Activated CD8-positive, alpha-beta memory T cell treated with anti-CD3 and anti-CD28 coated beads, Interleukin-2, amount 10 ng/mL, durations not matched to agents 7 days and 5 days (primary cell): ENCODE data around the gene PLEKHN1. TPM values are rescaled to one million over a fixed set of nuclear protein-coding genes. Genes with fewer than 3 reads are reported as not detected.
A peak's percentile ranks its signal among the peaks of the same experiment; 100 is the strongest.

Experiments
- ATAC-seq: fragments of 150-1000 bp; cut with Tn5 transposase; one replicate; pipeline ENCODE4 v1.10.0; 2021; ENCODE audit warnings: moderate library complexity
- CTCF ChIA-PET: fragments of 350-600 bp; sonication (Branson Sonifier 250); formaldehyde crosslinking; loops from one replicate; lab custom pipeline; 2021; ENCODE audit warnings: antibody characterized with exemption; lab: Charles Lee
- DNase-seq: peaks from one replicate; pipeline ENCODE4 v3.0.0-alpha.2; 2020
- H3K27ac Mint-ChIP-seq: one replicate; pipeline ENCODE4 v1.8.0; 2021; ENCODE audit warnings: mild to moderate bottlenecking, mixed read lengths
- H3K27me3 Mint-ChIP-seq: one replicate; pipeline ENCODE4 v1.8.0; 2021; ENCODE audit warnings: mixed read lengths
- H3K36me3 Mint-ChIP-seq: one replicate; pipeline ENCODE4 v1.8.0; 2021; ENCODE audit warnings: mild to moderate bottlenecking, mixed read lengths
- H3K4me1 Mint-ChIP-seq: one replicate; pipeline ENCODE4 v1.8.0; 2021; ENCODE audit warnings: mixed read lengths
- H3K4me3 Mint-ChIP-seq: one replicate; pipeline ENCODE4 v1.8.0; 2021; ENCODE audit warnings: mild to moderate bottlenecking, moderate library complexity, mixed read lengths
- H3K9me3 Mint-ChIP-seq: one replicate; pipeline ENCODE4 v1.8.0; 2022; ENCODE audit warnings: low read depth, mixed read lengths
- total RNA-seq, 2 experiments: library from RNA; stranded (reverse); gene quantifications; one replicate each; pipeline ENCODE4 v1.2.3, GENCODE V29; 2021

PLEKHN1 gene
- total RNA-seq, 2 experiments from 2014 or later = 3.3 to 3.9 TPM

DNA sequence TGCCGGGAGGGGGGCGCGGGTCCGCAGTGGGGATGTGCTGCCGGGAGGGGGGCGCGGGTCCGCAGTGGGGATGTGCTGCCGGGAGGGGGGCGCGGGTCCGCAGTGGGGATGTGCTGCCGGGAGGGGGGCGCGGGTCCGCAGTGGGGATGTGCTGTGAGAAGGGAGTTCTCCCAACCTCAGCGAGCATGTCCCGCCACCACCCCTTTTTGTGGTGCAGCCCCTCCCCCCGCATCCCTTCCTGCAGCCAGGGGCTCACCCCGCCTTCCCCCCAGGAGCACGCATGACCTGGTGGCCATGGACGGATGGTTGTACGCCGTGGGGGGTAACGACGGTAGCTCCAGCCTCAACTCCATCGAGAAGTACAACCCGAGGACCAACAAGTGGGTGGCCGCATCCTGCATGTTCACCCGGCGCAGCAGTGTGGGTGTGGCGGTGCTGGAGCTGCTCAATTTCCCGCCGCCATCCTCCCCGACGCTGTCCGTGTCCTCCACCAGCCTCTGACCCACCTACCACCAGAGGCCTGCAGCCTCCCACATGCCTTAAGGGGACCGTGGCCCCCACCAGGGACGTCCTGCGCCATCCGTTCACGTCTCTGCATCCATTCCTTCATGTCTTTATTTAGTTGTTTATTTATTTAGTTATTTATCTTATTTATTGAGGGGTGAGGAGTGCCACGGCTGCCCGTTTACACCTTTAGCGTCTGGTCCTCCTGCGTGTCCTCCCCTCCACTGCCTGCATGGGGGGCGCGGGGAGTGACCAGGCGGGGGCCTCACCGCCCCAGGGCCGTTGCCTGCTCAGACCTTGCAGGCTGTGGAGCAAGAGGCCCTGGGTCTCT, 1.4 kb upstream of the PLEKHN1 start:
- ATAC-seq = no peak

DNA sequence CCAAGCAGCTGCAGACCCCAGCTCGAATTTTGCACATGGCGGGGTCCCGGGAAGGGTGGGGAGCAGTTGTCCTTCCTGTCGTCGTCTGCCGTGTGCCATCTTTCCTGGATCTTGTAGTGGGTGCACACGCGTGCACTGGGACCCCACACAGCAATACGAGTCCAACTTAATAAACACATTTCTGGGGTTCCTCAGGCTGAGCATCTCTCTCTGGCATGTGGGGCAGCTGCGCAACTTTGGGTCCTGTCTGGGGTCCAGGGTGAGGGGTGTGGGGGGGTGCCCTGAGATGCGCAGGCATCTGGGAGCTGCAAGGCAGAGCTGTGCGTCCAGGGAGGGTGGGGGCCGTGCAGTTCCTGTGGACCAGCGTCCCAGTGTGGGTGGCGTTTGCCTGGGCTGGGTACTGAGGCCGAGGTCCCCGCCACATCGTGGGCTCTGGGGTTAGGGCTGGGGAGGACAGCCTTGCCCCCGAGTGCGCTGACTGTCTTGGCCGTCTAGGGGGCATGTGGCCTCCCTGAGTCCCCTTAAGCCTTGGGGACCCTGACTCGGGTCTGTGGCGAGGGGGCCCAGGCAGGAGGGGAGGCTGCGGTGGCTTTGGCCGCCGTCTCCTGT, 652 bp upstream of the PLEKHN1 start:
- Mint-ChIP-seq H3K27ac (peak overlapping the region; percentile 28), H3K4me3 (peak overlapping the region; percentile 50), H3K27me3 (peaks cover 6% of the 10 kb centered on the region), H3K4me1 (peaks cover 20% of the 10 kb centered on the region), H3K36me3 (peaks cover 1% of the 10 kb centered on the region), H3K9me3 (no peaks in the 10 kb centered on the region)
- DNase-seq = no peak
- no peak for ATAC-seq
- CTCF ChIA-PET = no interaction called here

More for the DNA sequence above, 1.4 kb upstream of the PLEKHN1 start:
- H3K27me3 Mint-ChIP-seq = peaks cover 6% of the 10 kb centered on the region
- peaks cover 20% of the 10 kb centered on the region for H3K4me1 Mint-ChIP-seq
- H3K36me3 Mint-ChIP-seq = peaks cover 1% of the 10 kb centered on the region
- H3K27ac Mint-ChIP-seq = no peak overlapping the region
- no peak for DNase-seq
- CTCF ChIA-PET = interaction anchor here (1.6 kb wide), 1 partner anchor 60 kb away, joined by 3 read pairs; no protein-coding TSS in a partner anchor
- H3K9me3 Mint-ChIP-seq = no peaks in the 10 kb centered on the region
- H3K4me3 Mint-ChIP-seq = no peak overlapping the region

DNA sequence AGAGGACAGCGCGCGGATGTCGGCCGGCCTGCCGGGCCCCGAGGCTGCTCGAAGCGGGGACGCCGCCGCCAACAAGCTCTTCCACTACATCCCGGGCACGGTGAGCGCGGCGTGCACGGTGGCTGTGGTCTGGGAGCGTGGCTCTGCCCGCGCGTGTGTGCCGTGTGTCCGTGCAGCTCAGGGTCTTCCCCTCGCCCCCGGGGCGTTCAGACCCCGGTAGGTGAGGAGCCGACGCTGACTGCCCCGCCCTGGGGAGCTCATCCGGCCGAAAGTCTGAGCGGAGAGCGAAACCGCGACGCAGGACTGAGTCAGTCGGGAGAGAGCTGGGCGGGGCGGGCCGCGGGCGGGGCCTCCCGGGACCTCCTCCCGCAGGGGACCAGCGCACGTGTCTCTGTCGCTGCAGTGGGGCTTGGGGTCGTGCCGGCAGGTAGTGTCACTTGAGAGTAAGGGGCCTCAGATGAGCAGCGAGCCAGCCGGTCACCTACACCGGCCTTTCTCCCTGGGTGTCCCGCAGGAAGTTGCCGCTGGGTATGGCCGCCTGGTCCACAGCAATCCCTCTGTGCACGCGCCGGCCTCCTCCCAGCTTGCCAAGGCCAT, 520 bp downstream of the PLEKHN1 start:
- Mint-ChIP-seq H3K4me1 (peaks cover 14% of the 10 kb centered on the region), H3K27ac (peak overlapping the region; percentile 85), H3K9me3 (no peaks in the 10 kb centered on the region), H3K36me3 (peaks cover 1% of the 10 kb centered on the region), H3K27me3 (peaks cover 6% of the 10 kb centered on the region), H3K4me3 (peak overlapping the region; percentile 79)
- ATAC-seq = peak; percentile 91
- CTCF ChIA-PET = interaction anchor here (0.6 to 1.3 kb wide), 9 partner anchors 9 to 408 kb away, joined by 3 to 17 read pairs (median 3); partner anchors contain the start of gene AURKAIP1
- peak; percentile 92 for DNase-seq

DNA sequence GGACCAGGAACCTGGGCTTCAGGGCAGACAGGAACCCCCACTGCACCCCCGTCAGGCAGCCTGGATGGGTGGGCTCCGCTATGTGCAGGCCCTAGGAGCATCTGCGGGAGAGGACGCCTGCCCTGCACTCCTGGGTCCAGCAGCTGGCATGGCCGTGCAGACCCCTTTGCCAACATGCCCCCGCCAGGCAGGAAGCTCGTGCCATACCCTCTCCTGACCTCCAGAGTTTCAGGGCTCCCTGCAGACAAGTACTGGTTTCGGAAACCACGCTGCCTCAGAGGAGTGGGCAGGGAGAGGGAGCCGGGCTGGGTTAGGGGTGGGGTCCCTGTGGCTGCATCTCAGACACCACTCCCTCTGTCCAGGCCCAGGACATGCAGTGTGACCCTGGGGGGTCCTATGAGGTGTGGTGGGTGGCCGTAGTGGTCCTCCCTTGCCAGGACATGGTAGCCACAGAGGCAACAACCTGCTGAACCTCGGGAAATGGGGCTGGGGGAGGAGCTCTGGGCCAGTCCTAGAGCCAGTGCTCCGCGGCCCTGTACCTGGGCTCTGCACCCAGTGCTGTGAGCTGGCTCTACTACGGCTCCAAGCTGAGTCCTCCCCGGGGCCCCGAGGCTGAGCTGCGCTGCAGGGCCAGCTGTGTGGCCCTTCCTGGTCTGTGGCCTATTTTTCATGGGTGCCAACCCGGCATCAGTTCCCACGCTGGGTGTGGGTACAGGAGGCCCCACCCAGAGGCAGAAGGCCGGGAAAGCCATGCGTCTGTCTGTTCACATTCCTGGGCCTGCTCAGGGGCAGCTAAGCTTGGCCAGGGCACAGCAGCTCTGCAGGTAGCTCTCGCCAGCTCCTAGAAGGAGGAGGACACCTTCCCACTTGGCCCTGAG, 1.4 kb downstream of the PLEKHN1 start:
- CTCF ChIA-PET = interaction anchor here (0.8 to 1.3 kb wide), 3 partner anchors 14 to 96 kb away, joined by 3 to 17 read pairs (median 3); partner anchors contain the start of gene PERM1
- Mint-ChIP-seq H3K4me1 (peaks cover 14% of the 10 kb centered on the region), H3K27me3 (peaks cover 6% of the 10 kb centered on the region), H3K9me3 (no peaks in the 10 kb centered on the region), H3K4me3 (no peak overlapping the region), H3K27ac (no peak overlapping the region), H3K36me3 (peaks cover 1% of the 10 kb centered on the region)
- no peak for ATAC-seq
- DNase-seq = no peak

DNA sequence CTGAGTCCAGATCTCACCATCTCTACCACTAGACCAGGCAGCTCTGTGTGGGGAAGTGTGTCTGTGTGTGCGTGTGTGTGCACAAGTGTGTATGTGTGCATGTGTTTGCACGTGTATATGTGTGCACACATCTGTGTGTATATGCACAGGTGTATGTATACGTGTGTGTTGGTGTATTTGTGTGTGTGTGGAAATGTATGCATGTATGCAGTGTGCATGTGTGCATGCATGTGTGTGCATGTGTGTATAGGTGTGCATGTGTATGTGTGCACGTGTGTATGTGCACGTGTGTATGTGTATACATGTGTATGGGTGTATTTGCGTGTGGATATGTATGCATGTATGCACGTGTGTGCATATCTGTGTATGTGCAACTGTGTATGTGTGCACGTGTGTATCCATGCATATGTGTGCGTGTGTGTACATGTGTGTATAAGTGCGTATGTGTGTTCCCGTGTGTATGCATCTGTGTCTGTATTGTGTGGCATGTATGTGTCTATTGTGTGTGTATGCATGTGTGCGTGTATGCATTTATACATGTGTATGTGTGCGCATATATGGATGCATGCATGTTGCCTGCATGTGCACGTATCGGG, 3.1 kb downstream of the PLEKHN1 start:
- DNase-seq = no peak
- no peak for ATAC-seq
- Mint-ChIP-seq H3K36me3 (peaks cover 1% of the 10 kb centered on the region), H3K27ac (no peak overlapping the region), H3K27me3 (peaks cover 6% of the 10 kb centered on the region), H3K4me1 (peaks cover 14% of the 10 kb centered on the region), H3K9me3 (no peaks in the 10 kb centered on the region), H3K4me3 (no peak overlapping the region)
- CTCF ChIA-PET = interaction anchor here (0.7 kb wide), 1 partner anchor 65 kb away, joined by 3 read pairs; no protein-coding TSS in a partner anchor

DNA sequence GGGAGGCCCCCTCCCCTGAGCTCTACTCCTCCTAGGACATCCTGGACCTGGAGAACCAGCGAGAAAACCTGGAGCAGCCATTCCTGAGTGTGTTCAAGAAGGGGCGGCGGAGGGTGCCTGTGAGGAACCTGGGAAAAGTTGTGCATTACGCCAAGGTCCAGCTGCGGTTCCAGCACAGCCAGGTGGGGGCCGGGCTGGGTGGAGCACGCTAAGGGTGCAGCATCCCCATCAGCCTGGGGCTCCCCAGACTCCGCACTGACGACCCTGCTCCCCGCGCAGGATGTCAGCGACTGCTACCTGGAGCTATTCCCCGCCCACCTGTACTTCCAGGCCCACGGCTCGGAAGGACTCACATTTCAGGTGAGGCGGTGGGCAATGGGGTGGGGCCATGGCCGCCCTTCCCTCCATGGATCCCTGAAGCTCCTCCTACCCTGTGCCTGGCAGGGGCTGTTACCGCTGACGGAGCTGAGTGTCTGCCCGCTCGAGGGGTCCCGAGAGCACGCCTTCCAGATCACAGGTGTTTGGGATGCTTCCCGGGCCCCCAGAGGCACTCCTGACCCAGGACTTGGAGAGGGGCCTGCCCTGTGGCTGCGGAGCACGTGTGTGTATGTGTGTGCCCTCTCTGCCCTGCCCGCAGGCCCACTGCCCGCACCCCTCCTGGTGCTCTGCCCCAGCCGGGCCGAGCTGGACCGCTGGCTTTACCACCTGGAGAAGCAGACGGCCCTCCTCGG, 4.1 kb downstream of the PLEKHN1 start:
- Mint-ChIP-seq H3K27ac (no peak overlapping the region), H3K9me3 (no peaks in the 10 kb centered on the region), H3K4me1 (peaks cover 14% of the 10 kb centered on the region), H3K27me3 (peaks cover 6% of the 10 kb centered on the region), H3K4me3 (no peak overlapping the region), H3K36me3 (no peaks in the 10 kb centered on the region)
- ATAC-seq (no peak), DNase-seq (no peak)
- CTCF ChIA-PET = interaction anchor here (0.9 to 1.3 kb wide), 4 partner anchors 11 to 94 kb away, joined by 3 to 4 read pairs (median 3); no protein-coding TSS in a partner anchor

DNA sequence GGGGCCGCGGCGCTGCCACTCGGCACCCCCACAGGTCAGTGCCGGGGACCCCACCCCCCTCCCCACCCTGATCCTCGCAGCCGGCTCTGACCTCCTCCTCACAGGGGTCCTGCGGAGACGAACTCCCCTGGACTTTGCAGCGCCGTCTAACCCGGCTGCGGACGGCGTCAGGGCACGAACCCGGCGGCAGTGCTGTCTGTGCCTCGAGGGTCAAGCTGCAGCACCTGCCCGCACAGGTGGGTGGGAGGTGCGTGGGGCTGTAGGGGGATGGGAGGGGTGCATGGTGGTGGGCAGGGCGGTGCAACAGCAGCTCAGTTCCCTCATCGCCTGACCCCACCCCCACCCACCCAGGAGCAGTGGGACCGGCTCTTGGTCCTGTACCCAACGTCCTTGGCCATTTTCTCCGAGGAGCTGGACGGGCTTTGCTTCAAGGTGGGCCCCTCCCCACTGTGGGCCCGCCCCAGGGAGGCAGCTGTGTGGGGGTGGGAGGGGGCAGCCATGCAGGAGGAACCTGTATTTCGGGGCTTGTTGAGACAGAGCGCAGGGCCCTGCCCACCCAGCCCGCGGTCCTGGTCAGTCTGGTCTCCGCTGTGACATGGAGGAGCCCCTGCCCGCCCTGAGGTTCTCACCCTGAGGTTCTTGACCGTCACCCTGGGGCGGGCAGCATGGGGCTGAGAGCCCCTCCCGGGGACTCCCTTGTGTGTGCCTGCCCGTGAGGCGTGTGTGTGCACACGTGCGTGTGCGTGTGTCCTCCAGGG, 4.9 kb downstream of the PLEKHN1 start:
- Mint-ChIP-seq H3K9me3 (no peaks in the 10 kb centered on the region), H3K27ac (no peak overlapping the region), H3K36me3 (no peaks in the 10 kb centered on the region), H3K4me3 (no peak overlapping the region), H3K27me3 (peaks cover 10% of the 10 kb centered on the region), H3K4me1 (peaks cover 9% of the 10 kb centered on the region)
- CTCF ChIA-PET = interaction anchor here (0.9 to 1.3 kb wide), 4 partner anchors 10 to 93 kb away, joined by 3 to 4 read pairs (median 3); no protein-coding TSS in a partner anchor
- DNase-seq (no peak), ATAC-seq (no peak)

DNA sequence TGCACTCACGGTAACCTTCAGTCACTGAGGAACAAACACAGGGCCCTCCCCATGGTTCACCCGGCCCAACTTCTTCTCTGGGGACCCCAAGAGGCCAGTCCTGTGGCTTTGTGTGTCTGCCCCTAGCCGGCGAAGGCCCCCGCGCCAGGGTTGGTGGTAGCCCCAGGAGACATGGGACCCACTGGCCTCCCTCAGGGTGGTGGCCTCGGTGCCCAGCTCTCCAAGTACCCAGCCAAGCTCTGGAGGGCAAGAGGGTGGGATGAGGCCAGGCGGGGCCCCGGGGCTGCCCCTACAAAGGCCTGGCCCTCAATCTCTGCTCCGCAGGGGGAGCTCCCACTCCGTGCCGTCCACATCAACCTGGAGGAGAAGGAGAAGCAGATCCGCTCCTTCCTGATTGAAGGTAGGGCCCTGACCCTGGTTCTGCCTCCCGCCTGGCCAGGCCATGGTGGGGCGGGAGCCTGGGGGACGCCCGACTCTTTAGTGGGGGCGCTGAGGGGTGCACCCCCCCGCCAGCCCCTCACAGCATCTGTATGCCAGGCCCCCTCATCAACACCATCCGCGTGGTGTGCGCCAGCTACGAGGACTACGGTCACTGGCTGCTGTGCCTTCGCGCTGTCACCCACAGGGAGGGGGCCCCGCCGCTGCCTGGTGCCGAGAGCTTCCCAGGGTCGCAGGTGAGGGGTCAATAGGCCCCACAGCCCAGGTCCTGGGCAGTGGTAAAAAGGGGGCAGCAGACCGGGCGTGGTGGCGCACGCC, 5.6 kb downstream of the PLEKHN1 start:
- peaks cover 10% of the 10 kb centered on the region for H3K27me3 Mint-ChIP-seq
- no peak for ATAC-seq
- H3K4me3 Mint-ChIP-seq = no peak overlapping the region
- H3K27ac Mint-ChIP-seq = no peak overlapping the region
- no peak for DNase-seq
- H3K36me3 Mint-ChIP-seq = no peaks in the 10 kb centered on the region
- peaks cover 7% of the 10 kb centered on the region for H3K4me1 Mint-ChIP-seq
- CTCF ChIA-PET = interaction anchor here (1.3 to 2.4 kb wide), 2 partner anchors 9 to 12 kb away, joined by 3 to 9 read pairs; no protein-coding TSS in a partner anchor
- no peaks in the 10 kb centered on the region for H3K9me3 Mint-ChIP-seq

DNA sequence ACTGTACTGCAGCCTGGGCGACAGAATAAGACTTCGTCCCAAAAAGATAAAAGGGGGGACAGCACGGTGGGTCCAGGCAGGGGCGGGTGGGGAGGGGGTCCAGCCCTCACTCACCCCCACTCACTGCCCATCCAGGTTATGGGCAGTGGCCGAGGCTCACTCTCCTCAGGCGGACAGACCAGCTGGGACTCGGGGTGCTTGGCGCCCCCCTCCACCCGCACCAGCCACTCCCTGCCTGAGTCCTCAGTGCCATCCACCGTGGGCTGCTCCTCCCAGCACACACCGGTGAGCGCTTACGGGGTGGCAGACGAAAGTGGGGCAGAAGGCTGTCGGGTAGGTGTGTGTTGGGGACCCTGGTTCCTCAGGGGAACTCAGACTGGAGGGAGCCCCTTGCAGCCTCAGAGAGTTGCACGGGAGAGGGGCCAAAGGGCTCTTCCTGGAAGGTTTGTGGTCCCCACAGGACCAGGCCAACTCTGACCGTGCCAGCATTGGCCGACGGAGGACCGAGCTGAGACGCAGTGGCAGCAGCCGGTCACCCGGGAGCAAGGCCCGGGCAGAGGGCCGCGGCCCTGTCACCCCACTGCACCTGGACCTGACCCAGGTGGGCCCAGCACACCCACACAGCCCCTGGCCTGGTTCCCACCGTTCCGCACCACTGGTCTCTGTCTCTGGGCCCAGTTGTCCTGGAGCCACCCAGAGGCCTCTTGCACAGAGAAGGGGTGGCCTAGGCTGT, 6.6 kb downstream of the PLEKHN1 start:
- no peak for ATAC-seq

More for the DNA sequence above, 6.6 kb downstream of the PLEKHN1 start:
- H3K36me3 Mint-ChIP-seq = no peaks in the 10 kb centered on the region
- H3K27ac Mint-ChIP-seq = no peak overlapping the region
- no peak overlapping the region for H3K4me3 Mint-ChIP-seq
- peaks cover 2% of the 10 kb centered on the region for H3K4me1 Mint-ChIP-seq
- CTCF ChIA-PET = interaction anchor here (2.4 kb wide), 1 partner anchor 11 kb away, joined by 9 read pairs; no protein-coding TSS in a partner anchor
- peaks cover 10% of the 10 kb centered on the region for H3K27me3 Mint-ChIP-seq
- no peak for DNase-seq
- H3K9me3 Mint-ChIP-seq = no peaks in the 10 kb centered on the region
